ENCODE results near the gene MMP28. TPM values are rescaled to one million over a fixed set of nuclear protein-coding genes. Genes with fewer than 3 reads are reported as not detected.

MMP28 gene
- total and polyA plus RNA-seq, 10 of the 15 experiments (the other 5 are each of a cell fraction or from before 2014, with no cell fraction given): not detected

DNA sequence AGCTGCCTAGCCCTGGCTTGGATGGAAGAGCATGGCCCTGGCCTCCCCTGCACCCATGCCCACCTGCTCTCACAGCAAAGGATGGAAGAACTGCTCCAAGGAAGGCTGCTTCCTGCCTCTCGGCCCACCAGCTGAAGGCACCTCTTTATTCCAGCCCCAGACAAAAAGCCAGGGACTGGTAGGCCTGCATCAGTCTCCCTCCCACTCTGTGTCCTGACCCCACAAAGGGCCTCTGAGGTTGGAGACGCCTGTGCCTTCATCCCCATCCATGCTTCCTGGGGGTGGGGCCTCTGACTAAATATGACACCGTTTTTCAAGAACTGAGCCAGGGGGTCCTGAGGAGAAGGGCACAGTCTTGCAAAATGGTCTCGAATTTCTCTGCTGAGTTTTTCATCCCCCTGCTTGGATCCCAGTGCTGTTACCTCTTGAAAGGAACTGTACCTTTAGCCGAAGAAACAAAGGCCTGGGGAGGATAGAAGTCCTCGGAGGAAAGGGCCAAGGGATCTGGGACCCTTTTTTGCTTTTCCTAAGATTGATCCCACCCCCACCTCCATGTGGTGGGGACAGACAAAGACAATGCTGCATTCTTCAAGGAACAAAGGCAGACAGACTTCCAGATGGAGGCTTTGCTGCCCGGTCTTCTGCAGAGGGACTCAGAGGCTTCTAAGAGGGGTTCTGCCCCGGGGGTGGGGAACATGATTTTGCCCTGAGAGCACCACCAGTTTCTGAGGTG is 29.5 kb downstream of the MMP28 start:
- no peaks in the 10 kb centered on the region for H3K79me2 ChIP-seq (ENCODE audit: control insufficient read depth, insufficient read depth, low read length)
- RAD21 ChIA-PET (ENCODE audit: unreplicated experiment): interaction anchor here (2.5 to 2.9 kb wide), 2 partner anchors 39 to 43 kb away, joined by 24 to 50 read pairs; partner anchors contain the start of gene TAF15
- CTCF ChIA-PET: interaction anchor here (8.3 kb wide), 1 partner anchor 43 kb away, joined by 220 read pairs; the partner anchor contains the start of gene TAF15
- SMC1A ChIA-PET (ENCODE audit: uncharacterized antibody, unreplicated experiment): interaction anchor here (3.6 kb wide), 1 partner anchor 43 kb away, joined by 33 read pairs; the partner anchor contains the start of gene TAF15
- no peak for FAIRE-seq
- BruUV-seq (replicated peaks): no TSS peak
- H2AFZ ChIP-seq (ENCODE audit: control insufficient read depth, low read depth, low read length): no peak overlapping the region
- H3K4me3 ChIP-seq: no peak overlapping the region
- in situ Hi-C loops (cut with MboI) (loop anchor here (5.0 kb wide), 1 partner anchor 41 kb away; the partner anchor contains the start of gene TAF15), intact Hi-C loops (cut with micrococcal nuclease; ENCODE audit: unreplicated experiment) (loop anchor here (2.0 kb wide), 1 partner anchor 43 kb away; the partner anchor contains the start of gene TAF15)
- H3K9me3 ChIP-seq (replicated peaks; ENCODE audit: control insufficient read depth, insufficient read depth, low read length): no peaks in the 10 kb centered on the region
- H3K36me3 ChIP-seq (ENCODE audit: control insufficient read depth in 2 of 2, insufficient read depth in 2 of 2, low read length in 1 of 2): no peaks in the 10 kb centered on the region
- no peak overlapping the region for H3K4me2 ChIP-seq (ENCODE audit: control insufficient read depth, insufficient read depth)
- H3K9ac ChIP-seq (ENCODE audit: control insufficient read depth, insufficient read depth, low read length): no peak overlapping the region
- H3K4me1 ChIP-seq (ENCODE audit: control insufficient read depth, insufficient read depth, low read length): peaks cover 5% of the 10 kb centered on the region
- no peaks in the 10 kb centered on the region for H4K20me1 ChIP-seq (ENCODE audit: control insufficient read depth, insufficient read depth)
- H3K27ac ChIP-seq (ENCODE audit: control insufficient read depth, insufficient read depth): no peak overlapping the region
- POLR2A ChIA-PET: no interaction called here
- peaks cover 0 to 6% of the 10 kb centered on the region in 2 experiments for H3K27me3 ChIP-seq (replicated peaks in 1 of 2; ENCODE audit: control insufficient read depth in 2 of 2, insufficient read depth in 2 of 2, low read length in 1 of 2)
- ATAC-seq: no peak
- TF ChIP-seq BCL11A (IDR thresholded peaks at IDR 0.05; ENCODE audit: low read depth, low read length) (no peak), ZSCAN29 (IDR thresholded peaks at IDR 0.05) (no peak), SMAD5 (IDR thresholded peaks at IDR 0.05; ENCODE audit: low read depth) (no peak), SUZ12 (IDR thresholded peaks at IDR 0.05; ENCODE audit: unreplicated experiment) (no peak), ZNF622 (IDR thresholded peaks at IDR 0.05) (no peak), NR2F1 (conservative IDR thresholded peaks at IDR 0.05) (no peak), MEF2A (IDR thresholded peaks at IDR 0.05; ENCODE audit: insufficient read depth, low read depth, low read length) (no peak)
- 28% methylated on average over 8 of the region's 8 CpGs for WGBS (ENCODE audit: insufficient coverage, insufficient replicate concordance, low lambda C conversion rate, missing lambda C conversion rate)
- DNase-seq (ENCODE audit: low read depth, low spot score): no peak
